Stimulated activated CD8-positive, alpha-beta memory T cell treated with anti-CD3 and anti-CD28 coated beads, Interleukin-12 subunit alpha, Interleukin-12 subunit beta, amount 100 ng/mL, for 24 hours (primary cell): ENCODE measurements around the gene FLNB.

Source experiments
- DNase-seq: peaks from one replicate; pipeline ENCODE4 v3.0.0-alpha.2; 2020; ENCODE audit errors: extremely low read depth

FLNB gene

DNA sequence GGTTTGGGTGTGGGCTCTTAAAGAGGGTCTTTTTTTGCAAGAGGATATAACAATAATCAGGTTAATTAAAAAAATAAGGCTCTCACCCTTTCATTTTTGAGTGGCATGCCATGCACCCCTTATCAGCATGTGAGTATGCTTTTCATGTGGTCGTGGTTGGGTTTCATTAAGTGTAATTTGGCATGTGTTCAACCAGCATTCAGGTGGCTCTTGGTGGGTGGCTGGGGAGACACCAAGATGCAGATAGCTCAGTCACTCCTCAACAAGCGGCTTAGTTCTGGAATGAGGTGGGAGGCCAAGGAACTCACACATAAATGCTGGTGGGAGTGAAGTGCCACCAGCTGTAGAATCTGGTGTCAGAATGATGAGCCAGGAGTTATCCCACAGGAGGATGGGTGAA is 66.8 kb downstream of the FLNB start:
- no peak for DNase-seq

DNA sequence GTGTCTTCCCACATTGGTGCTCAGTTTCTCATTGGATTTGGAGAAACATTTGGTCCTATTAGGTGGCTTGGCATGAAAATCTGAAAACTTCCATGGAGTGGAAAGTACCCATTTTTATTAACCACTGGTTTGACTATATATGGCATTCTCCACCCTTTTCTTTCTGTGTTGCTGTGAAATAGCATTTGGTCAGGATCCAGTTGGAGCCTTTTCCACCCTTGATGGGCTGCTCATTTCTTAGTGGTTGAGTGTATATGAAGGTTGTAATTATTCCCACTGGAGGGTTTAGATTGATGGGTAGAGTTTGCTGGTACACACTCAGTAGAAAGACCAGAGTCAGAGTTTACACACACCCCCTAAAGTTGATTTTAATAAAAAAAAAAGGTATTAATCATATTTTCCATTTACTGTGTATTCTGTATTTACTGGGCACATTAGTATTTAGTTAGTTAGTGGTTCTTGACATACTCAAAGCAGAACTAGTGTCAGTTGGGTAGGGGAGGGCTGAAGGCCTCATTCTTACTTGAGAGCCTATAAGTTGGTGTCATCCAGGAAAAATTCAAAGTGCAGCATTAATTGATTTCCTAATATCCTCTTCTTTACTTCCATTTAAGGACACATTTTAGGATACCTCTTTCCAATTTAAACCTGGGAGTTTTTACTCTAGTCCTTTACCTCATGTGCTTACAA is 69.5 kb downstream of the FLNB start:
- no peak for DNase-seq

DNA sequence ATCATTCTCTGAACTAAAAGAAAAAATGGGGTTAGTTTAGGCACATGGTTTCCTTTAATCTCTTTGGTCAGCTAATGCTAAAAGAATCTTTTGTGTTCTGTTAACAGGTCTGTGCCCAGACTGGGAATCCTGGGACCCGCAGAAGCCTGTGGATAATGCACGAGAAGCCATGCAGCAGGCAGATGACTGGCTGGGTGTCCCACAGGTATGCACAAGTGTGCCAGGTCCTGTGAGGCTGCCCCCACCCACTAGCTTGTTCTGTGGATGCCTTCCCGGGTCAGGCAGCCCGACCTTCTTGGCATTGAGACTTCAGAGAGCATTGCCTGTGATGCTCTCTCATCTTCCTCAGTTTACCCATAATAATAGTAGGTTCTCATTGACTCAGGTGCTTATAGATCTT is 70.4 kb downstream of the FLNB start:
- DNase-seq = no peak

DNA sequence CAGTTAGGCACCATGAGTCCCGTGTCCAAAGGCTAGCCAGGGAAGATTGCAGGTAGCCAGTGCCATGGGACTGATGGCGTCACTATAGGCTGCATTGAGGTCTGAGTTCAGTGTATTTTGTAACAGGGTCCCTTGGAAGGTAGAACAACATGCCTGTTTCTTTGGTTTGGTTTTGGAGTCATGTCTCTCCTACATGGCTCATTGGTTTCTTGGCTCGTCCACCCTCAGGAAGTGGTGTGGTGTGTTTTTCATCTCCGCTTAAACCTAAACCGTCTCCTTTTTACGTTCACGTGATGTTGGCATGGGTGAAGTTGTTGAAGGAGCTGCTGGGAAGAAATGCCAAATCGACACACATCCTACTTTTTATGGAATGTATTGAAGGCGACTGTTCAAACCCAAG is 71.6 kb downstream of the FLNB start:
- no peak for DNase-seq

DNA sequence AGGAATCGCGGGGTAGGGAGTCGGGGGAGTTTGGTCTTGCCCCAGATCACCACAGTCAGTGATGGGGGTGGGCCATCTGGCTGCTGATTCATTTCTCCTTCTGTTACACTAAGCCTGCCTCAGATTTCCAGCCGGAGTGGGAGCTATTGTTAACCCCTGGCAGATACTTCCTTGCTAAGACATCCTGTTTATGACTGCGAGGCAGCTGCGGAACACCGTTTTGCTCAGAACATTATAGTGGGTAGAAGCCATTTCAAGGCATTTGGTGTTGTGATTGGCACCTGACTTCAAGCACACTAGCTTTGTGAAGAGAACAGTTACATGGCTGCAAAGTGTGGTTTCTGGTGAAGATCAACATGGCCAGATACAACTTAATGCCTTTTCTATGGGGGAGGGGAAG is 73.8 kb downstream of the FLNB start:
- no peak for DNase-seq

DNA sequence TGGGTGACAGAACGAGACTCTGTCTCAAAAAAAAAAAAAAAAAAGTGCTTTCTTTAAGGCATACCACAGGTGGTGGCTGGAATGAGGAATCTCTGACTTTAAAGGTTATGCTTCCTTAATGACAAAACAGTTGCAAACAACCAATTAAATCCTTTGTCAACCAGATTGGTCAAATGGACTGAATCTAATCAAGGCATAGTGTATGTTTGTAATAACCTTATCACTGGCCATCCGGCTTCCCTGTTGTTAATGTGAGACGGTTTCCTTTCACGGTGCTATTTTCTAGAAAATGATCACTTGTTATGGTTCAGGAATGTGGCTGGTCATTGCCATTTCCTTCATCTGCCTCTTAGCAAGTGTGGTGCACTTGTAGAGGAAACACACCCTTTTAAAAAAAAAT is 75.9 kb downstream of the FLNB start:
- no peak for DNase-seq

DNA sequence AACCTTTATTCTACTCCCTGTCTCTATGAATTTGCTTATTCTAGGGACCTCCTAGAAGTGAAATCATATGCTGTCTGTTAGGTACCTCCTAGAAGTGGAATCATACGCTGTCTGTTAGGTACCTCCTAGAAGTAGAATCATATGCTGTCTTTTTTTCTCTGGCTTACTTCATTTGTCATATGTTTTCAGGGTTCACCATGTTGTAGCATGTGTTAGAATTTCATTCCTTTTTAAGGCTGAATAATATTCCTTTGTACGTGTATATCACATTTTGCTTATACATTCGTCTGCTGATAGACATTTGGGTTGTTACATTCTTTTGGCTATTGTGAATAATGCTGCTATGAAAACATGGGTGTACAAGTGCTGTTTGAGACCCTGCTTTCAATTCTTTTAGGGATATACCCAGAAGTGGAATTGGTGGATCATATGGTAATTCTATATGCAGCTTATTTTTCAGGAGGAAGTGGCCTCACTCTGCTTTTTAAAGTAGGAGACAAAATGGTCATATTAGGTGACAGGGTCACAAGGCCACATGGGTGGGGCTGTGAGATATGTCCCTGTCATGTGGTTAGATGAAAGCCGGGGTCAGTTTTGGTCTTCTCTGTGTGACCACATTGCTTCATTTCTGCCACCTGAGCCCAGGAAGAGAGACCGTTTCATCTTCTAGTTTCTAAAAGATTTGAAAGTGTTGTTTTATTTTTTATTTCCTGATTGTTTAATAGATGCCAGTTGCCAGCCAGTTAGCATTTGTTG is 76.7 kb downstream of the FLNB start:
- DNase-seq = no peak

DNA sequence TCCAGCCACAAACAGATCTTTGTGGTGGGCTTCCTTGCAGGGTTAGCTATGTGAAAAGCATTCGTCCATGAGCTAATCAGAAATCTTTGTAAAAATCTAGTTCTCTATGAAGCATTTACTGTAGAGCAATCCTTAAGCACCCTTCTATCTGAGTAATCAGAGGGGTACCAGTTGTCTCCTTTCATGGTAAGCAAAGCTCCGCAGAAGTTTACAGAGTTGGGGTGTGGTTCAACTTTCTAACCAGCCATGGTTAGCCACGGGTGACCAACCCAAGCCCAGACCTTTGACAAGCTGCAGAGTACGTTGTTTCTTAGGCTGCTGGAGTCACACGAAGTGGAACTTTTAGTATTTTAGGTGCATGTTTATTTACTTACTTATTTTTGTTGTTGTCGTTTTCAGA is 77.4 kb downstream of the FLNB start:
- DNase-seq = no peak

DNA sequence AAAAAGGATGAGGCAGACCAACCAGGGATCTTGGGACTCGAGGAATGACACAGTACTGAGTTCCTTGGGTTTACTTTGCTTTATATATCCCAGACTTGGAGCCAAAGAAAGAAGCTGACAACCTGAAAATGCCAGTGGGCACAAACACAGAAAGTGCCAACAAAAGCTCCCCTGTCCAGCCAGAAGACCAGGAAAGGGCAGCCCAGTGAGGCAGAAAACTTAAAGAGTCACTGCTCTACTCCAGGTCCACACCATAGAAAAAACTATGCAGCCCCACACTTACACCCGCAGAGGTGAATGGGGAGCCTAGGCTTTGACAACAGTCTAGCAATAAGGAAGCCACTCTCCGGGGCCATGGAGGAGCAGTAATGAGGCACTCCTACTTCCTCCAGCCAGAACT is 80.3 kb downstream of the FLNB start:
- DNase-seq = no peak

DNA sequence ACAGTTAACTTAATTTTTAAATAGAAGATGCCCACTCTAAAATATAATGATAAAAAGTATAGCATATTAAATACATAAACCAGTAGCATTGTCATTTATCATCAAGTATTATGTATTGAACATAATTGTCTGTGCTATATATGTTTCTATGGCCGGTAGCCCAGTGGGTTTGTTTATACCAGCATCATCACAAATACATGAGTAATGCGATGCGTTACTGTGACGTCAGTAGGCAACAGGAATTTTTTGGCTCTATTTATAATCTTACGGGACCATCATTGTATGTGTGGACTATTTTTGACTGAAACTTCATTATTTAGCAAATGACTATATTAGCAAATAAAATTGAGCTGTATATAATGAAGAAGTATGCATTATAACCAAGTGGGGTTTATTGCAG is 82.1 kb downstream of the FLNB start:
- no peak for DNase-seq

DNA sequence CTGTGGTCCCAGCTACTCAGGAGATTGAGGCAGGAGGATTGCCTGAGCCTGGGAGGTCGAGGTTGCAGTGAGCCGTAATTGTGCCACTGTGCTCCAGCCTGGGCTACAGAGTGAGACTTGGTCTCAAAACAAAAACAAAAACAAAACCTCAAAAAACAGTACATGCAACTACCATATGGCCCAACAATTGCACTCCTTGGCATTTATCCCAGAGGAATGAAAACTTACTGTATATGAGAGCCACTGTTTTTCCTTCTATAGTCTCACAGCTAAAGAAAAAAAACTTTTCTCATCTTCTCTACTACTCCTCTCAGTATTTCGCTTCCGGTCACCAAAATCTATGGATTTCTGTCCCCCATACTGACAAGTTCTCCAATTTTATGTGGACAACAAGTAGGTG is 84.3 kb downstream of the FLNB start:
- no peak for DNase-seq

DNA sequence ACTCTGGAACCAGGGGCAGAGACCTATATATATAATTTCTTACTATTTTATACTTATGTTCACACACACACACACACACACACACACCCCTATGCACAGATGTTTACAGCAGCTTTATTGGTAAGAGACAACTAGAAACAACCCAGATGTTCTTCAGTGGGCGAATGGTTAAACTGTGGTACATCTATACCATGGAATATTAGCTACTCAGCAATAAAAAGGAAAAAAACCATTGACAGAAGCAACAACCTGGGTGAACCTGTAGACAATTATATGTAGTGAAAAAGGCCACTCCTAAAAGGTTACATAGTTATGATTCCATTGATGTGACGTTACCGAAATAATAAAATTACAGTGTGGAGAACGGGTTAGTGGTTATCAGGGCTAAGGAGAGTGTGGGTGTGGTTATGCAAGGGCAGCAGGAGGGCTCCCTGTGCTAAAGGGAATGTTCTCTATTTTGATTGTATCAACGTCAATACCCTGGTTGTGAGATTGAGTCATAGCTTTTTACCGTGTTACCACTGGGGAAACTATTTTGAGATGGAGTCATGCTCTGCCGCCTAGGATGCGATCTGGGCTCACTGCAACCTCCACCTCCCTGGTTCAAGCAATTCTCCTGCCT is 85.5 kb downstream of the FLNB start:
- DNase-seq = no peak

DNA sequence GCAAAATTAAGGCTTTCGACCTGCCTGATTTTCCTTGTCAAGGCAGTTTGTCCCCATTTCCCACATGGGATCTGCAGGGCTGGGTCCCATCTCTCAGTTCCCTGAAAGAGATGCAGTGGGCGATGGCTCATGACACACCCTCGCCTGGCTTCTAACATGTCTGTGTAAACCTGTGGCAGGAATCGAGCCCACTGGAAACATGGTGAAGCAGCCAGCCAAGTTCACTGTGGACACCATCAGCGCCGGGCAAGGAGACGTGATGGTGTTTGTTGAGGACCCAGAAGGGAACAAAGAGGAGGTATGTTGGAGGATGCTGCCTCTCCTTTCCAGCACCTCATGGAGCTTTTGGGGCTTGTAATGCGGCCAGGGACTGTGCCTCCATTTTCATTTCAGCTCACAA is 86.4 kb downstream of the FLNB start:
- DNase-seq = no peak

DNA sequence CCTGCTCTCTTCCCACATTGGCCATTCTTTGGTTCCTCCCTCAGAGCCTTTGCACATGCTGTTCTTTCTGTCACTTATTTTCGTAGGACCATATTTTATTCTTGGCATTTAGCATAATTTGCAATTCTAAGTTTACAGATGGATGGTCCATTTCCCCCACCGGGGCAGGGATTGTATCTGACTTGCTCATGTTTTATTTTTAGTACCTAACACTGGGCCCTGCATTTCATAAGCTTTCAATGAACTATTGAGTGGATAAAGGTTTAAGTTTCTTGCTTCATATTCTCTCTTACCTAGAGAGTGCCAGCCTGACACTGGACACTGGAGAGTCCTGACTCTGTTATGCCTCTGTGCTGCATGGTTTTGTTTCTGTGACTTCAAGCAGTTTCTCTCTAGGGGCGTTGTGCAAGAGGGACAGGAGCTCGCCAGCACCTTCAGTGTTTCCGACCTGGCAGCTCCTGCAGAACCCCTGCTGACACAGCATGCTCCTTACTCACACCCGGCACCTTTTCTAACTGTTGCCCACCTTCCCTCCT is 87.4 kb downstream of the FLNB start:
- DNase-seq = no peak

DNA sequence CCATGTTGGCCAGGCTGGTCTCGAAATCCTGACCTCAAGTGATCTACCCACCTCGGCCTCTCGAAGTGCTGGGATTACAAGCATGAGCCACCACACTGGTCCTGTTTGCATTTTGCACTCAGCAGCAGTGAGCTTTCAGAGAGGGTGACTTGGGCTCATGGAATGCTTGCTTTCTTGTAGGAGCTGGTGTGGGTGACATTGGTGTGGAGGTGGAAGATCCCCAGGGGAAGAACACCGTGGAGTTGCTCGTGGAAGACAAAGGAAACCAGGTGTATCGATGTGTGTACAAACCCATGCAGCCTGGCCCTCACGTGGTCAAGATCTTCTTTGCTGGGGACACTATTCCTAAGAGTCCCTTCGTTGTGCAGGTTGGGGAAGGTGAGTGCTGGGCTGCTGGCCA is 90.3 kb downstream of the FLNB start:
- DNase-seq = no peak

DNA sequence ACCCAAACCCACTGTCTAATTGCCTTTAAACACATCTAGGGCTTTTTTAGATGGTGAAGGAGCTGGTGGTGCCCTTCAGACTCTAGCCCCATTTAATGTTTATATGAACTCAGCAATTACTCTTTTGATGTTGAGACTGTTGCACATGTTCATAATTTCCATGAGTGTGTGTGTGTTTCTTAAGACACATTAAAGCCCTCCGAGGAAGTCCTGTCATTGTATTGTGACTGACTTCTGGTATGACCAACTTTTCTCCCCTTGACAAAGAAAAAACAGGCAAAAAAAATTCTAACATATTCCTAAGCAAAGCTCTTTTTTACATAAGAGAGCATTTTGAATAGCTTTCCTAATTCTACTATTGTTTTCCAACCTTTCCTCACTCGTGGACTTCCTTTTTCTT is 91.6 kb downstream of the FLNB start:
- DNase-seq = no peak

DNA sequence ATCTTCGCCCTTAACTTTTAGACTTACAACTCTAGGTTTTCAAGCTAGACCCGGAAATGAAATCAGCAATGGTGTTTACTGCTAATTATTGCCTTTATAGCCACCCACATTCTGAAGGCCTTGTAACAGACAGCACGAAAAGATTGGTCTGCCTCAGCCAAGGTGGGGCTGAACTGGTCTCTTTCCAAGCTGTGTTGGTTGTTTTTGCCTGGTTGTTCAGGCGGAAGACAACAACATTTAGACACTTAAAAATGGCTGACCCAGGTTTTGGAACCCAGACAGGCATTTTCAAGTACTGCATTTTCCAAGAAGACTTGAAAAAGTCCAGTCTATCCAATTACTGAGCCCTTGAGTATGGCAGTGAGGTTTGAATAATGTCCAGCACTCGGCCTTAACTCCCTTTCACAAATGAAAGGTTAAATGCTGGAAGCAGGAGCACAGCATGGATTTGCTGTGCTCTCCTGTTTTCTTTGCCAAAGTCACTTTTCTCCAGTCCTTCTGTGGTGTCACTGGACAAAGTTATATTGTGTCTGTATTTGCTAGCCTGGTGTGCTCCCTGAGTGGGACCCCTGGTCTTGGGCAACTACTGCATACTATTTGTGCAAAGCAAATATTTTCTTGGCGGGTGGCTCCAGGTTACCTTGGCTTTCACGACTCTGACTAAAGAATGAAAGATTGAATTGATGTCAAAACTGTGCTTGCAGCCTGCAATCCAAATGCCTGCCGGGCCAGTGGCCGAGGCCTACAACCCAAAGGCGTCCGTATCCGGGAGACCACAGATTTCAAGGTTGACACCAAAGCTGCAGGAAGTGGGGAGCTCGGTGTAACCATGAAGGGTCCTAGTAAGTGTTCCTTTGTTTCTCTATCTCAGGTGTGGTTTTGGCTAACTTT is 93.5 kb downstream of the FLNB start:
- no peak for DNase-seq

DNA sequence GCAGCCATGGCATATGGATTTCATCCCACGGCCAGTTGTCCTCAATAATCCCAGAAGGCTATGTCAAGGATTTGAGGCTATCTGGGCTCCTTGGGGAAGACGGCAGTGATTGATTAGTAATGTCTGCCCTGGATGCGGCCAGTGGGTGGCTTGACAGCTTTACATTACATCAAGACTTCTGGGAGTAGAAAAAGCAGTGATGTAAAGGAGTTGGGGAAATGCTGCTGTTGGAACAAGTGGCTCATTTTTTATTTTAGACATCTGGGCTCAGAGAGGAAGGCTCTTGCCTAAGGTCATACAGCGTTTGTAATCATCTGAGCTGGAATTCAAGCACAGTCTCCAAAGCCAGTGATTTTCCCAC is 94.1 kb downstream of the FLNB start:
- DNase-seq = no peak

DNA sequence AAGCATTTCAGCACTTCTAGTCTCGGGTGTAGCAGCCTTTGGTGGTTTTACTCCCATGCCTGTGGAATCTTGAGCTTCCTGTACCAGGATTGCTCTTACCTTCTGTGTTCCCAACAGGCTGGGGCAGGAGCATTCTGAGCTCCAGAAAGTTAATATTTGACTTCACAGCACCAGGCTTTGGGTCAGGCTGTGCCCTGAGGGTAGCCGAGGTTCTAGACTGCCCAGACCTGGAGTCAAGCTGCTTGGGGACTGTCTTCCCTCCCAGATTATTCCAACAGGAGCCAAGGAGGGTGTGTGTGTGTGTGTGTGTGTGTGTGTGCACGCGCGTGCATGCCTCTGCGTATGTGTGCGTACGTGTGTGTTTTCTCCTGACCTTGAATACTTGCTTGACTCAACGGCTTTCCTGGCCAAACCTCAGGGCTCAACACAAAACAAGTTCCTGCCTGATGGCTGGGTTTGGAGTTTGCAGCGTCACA is 94.8 kb downstream of the FLNB start:
- DNase-seq = no peak

DNA sequence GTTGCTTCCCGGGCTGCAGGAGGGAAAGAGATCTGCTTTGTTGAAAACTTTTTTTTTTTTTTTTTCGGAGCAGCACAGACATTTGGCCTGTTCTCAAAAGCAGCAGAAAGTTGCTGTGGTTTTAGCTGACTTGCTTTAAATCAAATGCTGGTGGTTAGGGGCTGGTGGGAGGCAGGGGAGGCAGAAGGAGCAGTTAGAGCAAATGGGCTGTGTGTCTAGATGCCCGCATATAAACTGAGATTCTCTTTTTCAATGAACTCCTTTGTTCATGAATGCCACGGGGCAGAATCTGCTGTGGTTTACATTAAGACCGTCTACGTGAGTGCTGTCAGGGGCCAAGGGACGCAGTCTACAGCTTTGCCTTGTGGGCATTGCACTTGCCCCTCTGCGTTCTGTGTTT is 95.9 kb downstream of the FLNB start:
- DNase-seq = no peak

DNA sequence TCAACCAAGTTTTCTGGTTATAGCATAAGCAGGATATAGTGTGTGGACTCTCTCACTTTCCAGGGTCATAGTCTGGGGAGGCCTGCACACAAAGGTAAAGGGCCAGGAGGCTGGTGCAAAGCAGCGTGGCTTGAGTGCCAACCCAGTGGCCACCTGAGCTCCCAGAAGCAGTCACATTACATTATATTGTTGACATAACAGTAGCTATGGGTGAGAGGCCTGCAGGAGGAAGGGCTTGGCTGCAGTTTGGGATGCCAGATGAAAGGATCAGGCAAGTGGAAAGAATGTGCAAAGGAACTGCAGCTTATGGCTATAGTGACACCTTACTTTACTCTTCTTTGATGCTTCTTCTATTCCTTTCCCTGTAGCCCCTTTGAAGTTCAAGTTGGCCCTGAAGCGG is 96.5 kb downstream of the FLNB start:
- no peak for DNase-seq

DNA sequence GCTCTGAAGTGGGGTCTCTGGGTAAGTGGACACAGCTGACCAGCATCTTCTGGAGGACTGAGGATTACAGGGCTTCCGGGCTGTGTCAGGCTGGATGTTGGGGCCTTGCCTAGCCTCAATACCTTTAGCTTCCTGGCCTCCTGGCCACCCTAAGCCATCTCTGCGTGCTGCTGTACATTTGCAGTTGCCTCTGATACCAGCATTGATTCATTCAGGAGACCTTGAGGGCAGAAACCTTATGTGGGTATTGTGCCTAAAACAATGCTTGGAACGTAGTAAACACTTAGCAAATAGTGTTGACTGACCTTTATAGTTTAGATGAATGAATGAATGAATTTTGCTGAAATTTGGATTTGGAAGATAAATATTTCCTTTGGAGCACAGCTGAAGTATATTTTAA is 97.0 kb downstream of the FLNB start:
- DNase-seq = no peak
